Sigmoid colon (tissue), 4 donors: ENCODE data around the gene SHANK1.

Experiments used
- EP300 ChIP-seq, 4 donors: sonication (generic); formaldehyde crosslinking; IDR thresholded peaks; one replicate each; pipeline ENCODE4 v1.6.1; 2017; ENCODE audit warnings: antibody characterized with exemption in 4 of 4
- TF ChIP-seq, protein P1 (sequence below), 4 experiments: fragments of 450-650 bp in 3 of 4; fragments of 200-600 bp in 1 of 4; IDR thresholded peaks; one replicate each; pipeline ENCODE4 v1.5.1; 2016 to 2019; ENCODE audit warnings: antibody characterized with exemption in 4 of 4, mild to moderate bottlenecking in 3 of 4, moderate library complexity in 2 of 4

DNA sequence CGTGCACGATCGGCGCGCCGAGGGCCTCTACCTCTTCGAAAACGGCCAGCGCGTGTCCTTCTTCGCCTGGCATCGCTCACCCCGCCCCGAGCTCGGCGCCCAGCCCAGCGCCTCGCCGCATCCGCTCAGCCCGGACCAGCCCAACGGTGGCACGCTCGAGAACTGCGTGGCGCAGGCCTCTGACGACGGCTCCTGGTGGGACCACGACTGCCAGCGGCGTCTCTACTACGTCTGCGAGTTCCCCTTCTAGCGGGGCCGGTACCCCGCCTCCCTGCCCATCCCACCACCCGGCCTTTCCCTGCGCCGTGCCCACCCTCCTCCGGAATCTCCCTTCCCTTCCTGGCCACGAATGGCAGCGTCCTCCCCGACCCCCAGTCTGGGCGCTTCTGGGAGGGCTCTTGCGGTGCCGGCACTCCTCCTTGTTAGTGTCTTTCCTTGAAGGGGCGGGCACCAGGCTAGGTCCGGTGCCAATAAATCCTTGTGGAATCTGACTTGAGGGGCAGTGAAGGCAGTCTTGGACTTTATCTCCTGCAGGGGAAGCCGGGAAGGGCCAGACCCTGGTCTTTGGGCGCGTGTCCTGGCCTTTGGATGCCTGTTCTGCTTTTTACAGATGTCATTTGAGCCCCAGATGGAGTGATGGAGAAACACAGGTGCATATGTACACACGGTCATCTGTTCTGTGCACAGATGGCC lies 5.8 kb upstream of the SHANK1 start:
- TF ChIP-seq, protein P1, sequence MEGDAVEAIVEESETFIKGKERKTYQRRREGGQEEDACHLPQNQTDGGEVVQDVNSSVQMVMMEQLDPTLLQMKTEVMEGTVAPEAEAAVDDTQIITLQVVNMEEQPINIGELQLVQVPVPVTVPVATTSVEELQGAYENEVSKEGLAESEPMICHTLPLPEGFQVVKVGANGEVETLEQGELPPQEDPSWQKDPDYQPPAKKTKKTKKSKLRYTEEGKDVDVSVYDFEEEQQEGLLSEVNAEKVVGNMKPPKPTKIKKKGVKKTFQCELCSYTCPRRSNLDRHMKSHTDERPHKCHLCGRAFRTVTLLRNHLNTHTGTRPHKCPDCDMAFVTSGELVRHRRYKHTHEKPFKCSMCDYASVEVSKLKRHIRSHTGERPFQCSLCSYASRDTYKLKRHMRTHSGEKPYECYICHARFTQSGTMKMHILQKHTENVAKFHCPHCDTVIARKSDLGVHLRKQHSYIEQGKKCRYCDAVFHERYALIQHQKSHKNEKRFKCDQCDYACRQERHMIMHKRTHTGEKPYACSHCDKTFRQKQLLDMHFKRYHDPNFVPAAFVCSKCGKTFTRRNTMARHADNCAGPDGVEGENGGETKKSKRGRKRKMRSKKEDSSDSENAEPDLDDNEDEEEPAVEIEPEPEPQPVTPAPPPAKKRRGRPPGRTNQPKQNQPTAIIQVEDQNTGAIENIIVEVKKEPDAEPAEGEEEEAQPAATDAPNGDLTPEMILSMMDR (IDR thresholded peaks at IDR 0.05): no peak
- TF ChIP-seq EP300 (IDR thresholded peaks at IDR 0.05): no peak
